NCI-H128 (cell line): ENCODE data around the gene HSF5.
A peak's percentile ranks its signal among the peaks of the same experiment; 100 is the strongest.
"Not testable (repeated sequence)": the region's sequence is repeated elsewhere in the genome, so short reads cannot be mapped to it uniquely, and the experiment has no call there.

Experiments used
- DNase-seq: peaks from one replicate; lab custom pipeline; 2025; ENCODE audit not compliant: unreplicated experiment; lab: John Stamatoyannopoulos, UW

The HSF5 gene

DNA sequence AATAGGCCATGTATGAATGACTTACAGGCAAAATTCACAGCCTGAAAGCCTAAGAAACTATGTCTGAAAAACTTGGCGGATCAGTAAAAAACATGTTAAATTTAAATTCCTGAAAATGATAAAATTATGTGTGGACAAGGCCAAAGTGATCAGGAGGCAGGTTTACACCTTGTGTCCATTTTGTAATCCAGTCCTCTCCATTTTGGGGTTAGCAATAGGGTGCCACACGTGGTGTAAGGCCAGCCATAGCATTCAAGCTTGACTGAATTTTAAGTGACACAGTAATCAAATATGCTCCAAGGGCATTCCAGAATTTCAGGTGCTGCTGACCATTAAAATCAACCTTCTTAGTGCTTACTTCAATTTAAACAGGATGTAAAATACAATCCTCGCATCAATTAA lies 73.6 kb downstream of the HSF5 start:
- no peak for DNase-seq

DNA sequence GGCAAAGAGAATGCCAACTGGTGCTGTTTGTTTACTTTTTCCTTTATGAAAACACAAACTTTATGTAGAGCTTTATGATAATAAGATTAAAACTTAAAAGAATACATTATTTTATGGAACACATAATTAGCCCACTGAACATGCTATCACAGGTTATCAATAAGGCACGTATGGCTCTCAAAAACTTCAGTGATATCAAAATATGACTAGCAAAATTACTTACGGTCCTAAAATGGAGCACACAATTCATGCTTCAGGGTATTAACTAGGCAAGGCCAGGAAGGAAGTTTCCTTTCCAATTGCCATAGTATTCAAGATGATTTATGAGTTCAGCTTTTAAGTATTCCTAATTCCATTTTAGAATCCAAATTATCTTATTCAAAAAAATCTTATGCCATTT lies 74.5 kb downstream of the HSF5 start:
- no peak for DNase-seq

DNA sequence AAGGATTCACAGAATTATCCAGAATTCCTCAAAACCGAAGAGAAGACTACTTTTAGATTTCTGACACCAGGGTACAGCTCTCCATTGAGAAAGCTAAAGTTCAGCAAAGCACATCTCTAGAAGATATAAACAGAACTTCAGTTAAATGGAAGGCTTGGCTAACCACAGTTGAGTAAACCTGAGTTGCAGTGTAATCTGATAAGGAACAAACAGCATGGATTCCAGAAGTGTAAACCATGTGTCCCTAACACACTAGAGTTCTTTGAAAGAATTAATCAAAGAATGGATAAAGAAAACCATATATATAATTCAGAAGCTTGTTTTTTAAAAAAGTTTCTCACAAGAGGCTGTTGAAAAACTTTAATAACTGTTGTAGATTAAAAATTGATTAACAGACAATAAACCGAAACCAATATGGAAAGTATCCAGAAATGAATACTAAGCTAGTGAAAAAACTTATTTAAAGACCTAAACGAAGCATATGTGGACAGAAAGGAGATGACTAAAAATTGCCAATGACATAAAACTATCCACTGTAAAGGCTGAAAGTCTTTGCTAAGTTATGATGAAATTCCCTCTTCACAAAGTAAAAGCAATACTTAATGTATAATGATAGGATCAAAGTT lies 75.1 kb downstream of the HSF5 start:
- no peak for DNase-seq

DNA sequence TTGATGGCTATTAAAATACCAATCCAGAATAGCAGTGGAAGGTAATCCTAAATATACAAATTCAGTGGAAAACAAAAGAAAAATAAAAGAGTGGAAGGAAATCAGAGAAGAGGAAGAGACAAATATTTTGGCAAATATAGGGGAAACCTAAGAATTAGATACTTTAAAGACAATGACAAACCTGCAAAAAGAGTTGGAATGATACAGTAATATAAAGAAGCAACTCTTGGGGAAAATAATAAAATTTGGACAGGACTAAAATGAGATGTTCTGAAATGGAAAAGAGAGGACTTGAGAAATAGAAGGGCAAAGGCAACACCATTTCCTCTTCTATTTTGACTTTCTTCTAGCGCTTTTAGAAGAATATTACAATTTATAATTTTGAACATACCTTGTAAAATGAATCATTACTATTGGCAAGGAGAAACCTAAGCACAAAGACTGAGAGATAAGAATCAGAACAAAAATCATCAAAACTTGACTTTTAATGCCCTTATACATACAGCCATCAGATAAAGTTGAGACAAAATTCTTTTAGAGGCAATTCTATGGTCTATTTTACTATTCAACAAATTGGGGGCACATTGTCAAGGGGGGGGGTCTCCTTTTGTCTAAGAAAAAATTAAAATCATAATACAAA lies 76.0 kb downstream of the HSF5 start:
- DNase-seq = no peak

DNA sequence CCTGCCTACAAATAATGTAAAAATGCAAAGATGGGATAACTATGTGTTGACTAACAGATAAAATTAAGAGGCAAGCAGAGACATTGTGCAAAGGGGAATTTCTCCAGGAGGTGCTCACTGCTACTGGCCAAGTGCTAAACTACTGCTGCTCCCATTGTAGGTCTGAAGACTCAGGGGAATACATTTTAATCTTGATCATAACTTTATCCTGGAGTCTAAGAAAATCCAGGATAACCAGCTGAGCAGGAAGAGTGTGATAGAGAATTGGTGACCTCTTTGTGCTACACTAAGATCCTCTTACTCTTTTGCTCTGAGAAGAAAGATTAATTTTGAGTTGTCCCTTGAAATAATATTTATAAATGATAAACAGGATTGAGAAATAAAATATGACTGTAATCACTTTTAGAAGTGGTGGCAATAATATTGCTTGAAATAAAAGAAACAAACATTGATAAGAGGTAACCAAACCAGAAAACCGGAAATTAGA lies 76.8 kb downstream of the HSF5 start:
- DNase-seq = no peak

DNA sequence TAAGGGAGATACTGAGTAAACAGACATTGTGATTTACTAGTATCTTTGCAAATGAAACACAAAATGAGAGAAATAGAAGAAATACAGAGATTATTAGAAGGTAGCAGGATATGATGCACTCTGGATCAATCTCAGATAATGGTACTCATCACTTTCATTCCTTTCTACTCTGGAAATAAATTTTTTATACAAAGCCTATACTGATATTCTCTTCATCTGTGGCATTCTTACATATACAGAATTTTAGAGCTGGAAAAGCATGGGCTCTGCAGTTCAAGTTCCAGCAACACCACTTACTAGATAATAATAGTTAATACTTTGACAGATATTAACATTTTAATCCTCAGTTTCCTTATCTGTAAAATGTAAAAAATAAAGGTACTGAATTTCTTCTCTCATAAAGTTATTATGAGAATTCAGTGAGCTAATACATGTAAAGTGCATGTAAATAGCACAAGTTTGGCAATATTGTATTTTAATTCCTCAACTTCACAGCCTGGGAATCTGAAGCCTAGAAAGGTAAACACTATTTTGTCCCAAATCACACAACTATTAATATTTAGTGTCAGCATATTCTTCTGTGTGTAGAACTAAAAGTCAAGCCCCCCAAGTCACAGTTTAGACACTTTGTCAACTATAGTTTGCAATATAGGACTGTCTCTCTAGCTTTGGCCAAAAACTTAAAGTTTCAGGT lies 77.3 kb downstream of the HSF5 start:
- no peak for DNase-seq

DNA sequence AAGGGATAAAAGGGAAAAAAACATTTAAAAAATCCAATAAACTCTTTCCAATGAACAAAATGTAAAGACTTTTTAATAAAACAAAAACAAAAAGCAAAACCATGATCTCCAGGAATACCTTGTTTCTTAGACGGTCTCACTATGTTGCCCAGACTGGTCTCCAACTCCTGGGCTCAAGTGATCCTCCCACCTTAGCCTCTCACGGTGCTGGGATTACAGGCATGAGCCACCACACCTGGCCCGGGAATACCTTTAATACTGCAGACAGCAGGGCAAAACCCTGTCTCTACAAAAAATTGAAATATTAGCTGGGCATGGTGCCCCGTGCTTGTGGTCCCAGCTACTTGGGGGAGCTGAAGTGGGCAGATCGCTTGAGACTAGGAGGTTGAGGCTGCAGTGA lies 78.8 kb downstream of the HSF5 start:
- DNase-seq = no peak

DNA sequence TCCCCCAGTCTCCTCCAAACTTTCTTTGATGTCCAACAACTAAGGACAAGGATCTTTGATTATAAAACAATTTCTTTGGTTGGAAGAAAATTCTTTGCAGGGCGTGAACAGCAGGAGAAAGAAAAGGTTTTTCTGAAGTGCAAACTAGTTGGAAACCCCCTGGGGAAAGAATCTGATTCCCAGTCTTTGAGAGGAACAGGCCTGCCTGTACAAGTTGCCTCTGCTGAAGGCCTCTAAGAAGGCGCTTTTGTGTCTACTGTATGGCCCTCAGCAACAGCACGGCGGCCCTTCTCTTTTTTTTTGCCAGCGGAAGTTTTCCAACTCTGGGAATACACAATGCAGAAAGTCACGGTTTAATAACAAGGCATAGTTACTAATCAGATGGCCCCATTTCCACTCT lies 84.9 kb downstream of the HSF5 start:
- no peak for DNase-seq

DNA sequence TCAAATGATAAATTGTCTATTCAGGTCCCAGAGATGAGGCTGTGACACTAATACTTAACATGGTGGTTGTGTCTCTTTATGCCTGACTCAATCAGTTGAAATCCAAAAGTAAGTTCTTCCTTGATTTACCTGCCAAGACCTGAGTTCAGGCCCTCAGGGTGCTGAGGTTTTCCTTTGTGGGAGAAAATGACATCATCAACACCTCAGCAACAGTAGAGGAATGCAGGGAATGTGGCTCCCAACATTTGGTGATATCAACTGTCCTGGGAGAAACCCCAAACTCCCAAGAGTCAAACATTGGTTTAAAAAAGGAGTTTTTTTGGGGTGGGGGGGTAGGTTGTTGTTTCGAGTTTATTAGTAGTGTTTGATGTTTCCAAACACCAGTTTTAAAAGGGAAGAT lies 85.5 kb downstream of the HSF5 start:
- no peak for DNase-seq

DNA sequence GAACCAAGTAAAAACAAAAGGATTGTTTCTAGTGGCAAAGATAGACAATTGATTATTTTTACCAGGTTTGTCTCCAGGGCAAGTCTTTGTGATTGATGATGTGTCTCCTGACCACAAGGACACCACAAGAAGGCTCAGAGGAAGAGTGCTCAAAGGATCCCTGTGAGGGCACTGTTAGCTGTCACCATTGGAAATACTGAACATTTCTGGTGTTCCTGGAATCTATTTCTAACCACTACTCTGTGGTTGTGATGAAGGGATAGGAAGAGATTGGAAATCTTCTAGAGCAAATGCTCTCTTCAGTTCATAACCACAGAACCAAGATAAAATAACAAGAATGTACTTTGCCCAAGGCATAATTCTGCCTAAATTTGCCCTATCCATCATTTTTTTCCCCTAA lies 86.2 kb downstream of the HSF5 start:
- no peak for DNase-seq

DNA sequence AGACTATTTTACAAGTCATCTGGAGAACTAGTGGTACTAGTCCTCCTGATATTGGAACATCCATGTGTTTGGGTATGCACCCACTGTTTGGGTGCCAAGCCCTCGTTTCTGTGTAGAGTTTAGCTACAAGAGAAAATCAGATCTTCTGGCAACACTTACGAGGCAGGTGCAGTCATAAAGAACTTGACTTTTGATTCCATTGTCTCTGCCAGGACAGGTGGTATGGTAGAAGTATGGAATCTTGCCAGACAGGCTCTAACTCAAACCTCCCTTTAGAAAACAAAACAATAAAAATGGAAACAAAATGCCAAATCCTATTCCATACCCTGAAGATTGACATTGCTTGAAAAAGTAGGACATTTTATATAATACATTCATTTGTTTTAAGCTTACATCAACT lies 86.9 kb downstream of the HSF5 start:
- DNase-seq = no peak

DNA sequence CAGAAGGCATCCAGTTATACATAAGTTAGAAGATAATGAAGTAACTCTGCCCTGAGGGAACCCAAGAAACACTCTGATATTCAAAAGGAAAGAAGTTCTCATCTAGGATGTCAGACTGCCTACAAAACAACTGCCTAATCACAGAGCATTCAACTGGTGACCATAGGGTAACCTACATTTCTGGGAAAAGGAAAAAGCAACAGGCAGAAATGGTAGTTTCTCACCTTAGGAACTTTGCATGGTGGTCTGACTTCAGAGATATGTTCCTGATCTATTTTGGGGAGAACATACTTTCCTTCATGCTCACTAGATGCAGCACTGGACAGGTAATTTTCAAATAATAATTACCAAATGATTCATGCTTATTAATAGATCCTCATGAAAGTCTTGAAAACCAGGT lies 87.4 kb downstream of the HSF5 start:
- DNase-seq = no peak

DNA sequence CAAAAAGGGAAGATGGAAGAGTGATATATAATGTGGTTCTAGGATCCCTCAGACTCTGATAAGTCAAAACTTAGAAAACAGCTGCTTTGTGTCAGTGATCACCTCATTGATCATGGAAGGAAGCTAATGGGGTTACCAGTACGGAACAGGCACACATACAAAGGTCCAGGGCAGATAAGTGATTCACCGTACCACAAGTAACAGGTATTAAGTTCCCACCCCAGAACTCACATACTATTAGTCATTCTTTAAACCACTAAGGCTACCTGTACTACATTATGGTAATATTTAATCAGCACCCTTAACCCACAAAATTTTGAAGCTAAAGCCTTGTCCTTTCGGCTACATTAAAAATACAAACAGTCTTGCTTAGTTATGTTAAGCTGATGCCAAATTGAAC lies 88.2 kb downstream of the HSF5 start:
- no peak for DNase-seq

DNA sequence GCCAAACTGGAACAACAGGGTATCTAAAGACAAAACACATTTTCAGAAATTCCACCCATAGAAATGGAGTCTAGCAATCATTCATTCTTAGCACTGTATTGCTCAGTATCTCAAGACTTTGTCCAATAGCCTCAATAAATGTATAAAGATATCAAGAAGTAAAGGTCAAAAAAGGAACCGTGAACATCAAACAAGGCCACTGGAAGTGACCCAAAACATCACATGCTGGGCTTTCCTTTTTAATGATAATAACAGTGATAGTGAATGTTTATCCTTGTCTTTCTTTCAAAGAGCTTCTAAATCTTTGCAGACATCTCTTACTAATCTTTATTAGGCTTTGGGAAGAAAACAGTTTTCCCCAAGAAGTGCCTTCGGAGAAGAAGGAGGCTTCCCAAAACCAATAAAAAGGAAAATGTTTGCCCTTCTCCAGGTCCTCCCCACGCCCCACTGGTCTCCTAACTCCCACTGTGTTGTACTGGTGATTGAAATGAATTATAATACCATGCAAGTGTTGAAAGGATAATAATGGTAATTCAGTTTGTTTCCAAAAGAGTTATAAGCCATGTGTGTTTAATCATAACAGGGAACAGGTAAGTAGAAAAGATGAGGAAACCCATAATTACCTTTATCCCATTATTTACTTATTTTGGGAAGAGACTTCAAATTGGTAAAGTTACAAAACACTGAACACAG lies 89.5 kb downstream of the HSF5 start:
- DNase-seq = no peak

DNA sequence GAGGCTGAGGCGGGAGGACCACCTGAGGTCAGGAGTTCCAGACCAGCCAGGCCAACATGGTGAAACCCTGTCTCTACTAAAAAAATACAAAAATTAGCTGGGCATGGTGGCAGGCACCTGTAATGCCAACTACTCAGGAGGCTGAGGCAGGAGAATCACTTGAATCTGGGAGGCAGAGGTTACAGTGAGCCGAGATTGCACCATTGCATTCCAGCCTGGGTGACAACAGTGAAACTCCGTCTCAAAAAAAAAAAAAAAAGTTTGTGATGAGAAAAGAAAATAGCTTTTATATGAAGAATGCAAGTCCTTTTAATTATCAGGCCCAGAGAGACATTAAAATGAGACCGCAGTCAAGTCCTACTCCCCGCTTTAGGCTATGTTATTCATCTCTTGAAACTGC lies 90.8 kb downstream of the HSF5 start:
- DNase-seq = not testable (repeated sequence)

DNA sequence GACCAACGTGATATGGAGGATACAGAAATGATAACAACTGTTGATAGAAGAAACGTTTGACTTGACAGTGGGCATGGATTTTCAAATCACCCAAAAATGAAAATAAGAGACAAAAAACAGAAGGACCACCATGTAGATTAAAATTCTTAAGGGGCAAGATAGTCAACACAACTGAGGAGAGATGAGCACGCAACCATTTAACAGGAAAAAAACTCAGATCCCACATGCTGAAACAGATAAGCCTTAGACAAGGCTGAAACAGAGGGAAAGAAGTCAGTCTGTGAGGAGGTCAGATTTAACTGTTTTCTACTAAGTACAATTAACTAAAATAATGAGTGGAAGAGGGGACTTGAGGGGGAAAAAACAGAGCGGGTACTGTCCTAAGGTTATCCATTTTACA lies 92.0 kb downstream of the HSF5 start:
- DNase-seq = no peak

DNA sequence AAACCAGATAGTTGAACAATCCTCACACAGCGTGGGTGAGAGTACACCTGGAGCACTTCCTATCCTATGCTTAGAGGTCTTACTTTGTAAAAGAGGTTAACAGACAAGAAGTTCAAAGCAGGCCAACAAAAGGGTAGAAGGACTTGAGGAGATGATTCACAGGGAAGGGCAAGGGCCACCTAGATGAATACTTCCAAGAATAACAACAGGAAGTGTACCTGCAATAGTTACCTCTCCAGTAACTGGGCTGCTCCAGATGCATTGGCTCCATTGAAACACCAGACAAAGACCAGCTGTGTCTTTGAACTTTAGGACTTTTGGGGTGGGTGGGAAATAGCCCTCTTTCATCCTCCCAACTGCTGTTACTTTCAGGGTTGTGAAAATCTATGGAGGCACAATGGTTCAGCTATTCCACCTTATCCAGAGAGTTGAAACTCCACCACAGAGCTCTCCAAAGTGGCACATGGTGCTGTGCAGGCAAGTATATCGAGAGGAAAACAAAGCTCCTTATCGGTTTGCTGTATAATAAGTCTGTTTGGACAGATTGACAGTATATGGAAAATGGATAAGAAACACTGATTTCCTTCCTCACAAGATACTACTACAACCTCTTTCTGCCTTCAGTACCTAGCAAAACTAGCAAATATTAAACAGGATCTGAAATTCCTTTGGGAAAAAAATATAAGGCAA lies 93.5 kb downstream of the HSF5 start:
- no peak for DNase-seq

DNA sequence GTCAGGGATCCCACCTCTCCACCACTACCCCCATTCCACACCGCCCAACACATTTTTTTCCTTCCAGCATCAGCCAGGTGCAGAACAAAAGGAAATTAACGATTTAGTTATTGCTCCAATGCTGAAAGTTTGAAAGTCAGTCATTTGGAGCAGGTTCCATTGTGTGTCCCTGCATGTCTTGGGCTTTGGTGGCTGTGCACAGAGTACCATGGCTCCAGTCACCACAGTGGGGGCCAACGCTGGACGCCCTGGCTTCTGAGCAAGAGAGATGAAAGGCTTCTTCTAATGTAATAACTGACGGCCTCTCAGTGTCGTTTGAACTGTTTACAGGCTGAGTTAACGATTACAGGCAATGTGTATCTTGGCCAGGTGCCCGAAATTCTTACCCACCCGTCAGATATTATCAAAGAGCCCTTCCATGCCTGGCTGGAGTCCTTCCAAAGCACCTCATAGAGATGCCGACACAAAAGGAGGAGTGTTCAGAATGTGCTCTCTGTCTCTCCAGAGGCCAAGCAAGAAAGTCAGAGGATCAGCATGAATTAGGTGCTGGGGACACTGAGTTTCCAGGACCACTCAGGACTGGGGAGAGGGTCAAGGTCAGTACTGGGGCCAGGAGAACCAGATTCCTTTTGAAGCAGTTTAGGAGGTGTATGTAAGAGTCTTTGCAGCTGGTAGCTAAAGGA lies 96.8 kb downstream of the HSF5 start:
- DNase-seq = peak; percentile 60

DNA sequence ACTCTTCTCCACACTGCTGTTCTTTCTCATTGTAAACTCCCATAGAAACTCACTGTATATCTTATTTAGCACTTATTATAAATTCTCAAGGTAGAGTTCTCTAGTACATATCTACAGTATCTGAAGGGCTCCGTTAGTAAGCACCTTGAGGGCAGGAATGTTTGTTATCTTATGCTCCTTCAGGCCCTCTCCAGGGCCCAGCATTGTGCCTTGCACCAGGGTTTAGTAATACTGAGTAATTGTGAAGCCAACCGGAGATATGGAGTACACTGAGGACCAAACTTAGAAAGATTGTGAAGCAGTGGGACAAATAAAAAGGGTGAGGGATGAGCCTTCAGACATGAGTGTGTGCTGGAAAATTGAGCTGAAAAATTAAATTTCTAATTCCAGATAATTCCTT lies 97.3 kb downstream of the HSF5 start:
- no peak for DNase-seq

DNA sequence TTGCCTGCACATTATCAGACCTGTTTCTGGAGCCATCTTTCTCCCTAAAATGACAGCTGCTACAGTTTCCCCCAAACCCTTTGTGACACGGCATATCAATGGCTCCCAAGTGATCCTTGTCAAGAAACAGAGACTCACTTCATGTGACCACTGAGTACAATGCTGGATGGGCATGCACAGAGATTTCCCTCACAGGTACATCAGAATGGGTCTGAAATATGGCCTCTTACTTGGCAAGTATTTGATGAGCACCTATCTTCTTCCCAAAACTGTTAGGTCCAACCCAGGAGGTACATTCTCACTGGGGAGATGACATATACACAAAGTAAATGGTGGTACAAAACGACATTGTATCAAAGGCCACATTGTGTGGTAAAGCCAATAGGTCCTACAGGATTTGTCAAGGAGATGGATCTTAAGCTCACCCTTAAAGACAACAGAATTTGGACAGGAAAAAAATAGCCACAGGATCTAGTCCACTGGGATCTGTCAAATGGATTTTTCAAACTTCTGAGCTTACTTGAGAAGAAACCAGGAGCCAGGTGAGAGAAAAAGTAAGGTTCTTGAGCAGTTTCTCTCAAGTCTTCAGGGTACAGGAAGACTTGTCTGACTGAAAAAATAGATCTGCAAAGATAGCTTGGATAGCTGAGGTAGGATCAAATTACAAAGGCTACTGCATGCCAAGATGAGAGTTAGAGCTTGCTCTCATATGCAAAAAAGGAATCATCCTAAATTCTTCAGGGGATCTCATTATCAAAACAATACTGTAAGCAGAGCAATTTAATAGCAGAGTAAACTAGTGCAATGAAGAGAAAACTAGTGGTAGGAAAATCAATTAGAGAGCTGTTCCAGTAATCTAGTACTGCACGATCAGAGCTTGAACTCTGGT lies 99.7 kb downstream of the HSF5 start:
- DNase-seq = no peak
